ENCODE results near the gene GRIK4.

GRIK4 gene

GRCh38 chr11:120565466-120566155 is 54.1 kb downstream of the GRIK4 start:
- Histone ChIP-seq H3K4me3 (ENCODE audit: low read length) (no peak overlapping the region), H3K4me2 (ENCODE audit: low read length) (no peak overlapping the region)

GRCh38 chr11:120566176-120566575 is 54.6 kb downstream of the GRIK4 start:
- Histone ChIP-seq H3K9me2 (replicated peaks; ENCODE audit: control insufficient read depth, low read length) (no peaks in the 10 kb centered on the region), H3K36me3 (ENCODE audit: control insufficient read depth, low read length) (no peaks in the 10 kb centered on the region), H3K4me1 (ENCODE audit: control insufficient read depth, low read length) (peaks cover 7% of the 10 kb centered on the region; the same call in 1 of the 2 replicates), H3K4me2 (ENCODE audit: low read length) (no peak overlapping the region), H3F3A (ENCODE audit: control insufficient read depth, insufficient read depth) (no peaks in the 10 kb centered on the region), H3K79me2 (ENCODE audit: control insufficient read depth, low read length) (no peaks in the 10 kb centered on the region), H4K20me1 (ENCODE audit: control insufficient read depth, insufficient read depth, low read depth, low read length) (no peaks in the 10 kb centered on the region), H3K4me3 (ENCODE audit: low read length) (no peak overlapping the region), H3K27ac (ENCODE audit: low read depth, low read length) (no peak overlapping the region), H3K9me3 (ENCODE audit: control insufficient read depth, insufficient read depth, low read length) (no peaks in the 10 kb centered on the region), H3K27me3 (ENCODE audit: control insufficient read depth, low read length) (peaks cover 33% of the 10 kb centered on the region)
- no peak for TF ChIP-seq CTCF (IDR thresholded peaks at IDR 0.05; ENCODE audit: low read depth, low read length, poor library complexity, severe bottlenecking)

More at GRCh38 chr11:120565466-120566155, 54.1 kb downstream of the GRIK4 start:
- Histone ChIP-seq H3K4me1 (ENCODE audit: control insufficient read depth, low read length) (peaks cover 7% of the 10 kb centered on the region; the same call in 1 of the 2 replicates), H4K20me1 (ENCODE audit: control insufficient read depth, insufficient read depth, low read depth, low read length) (no peaks in the 10 kb centered on the region), H3K27ac (ENCODE audit: low read depth, low read length) (no peak overlapping the region), H3K79me2 (ENCODE audit: control insufficient read depth, low read length) (no peaks in the 10 kb centered on the region), H3F3A (ENCODE audit: control insufficient read depth, insufficient read depth) (no peaks in the 10 kb centered on the region), H3K27me3 (ENCODE audit: control insufficient read depth, low read length) (peaks cover 33% of the 10 kb centered on the region), H3K36me3 (ENCODE audit: control insufficient read depth, low read length) (no peaks in the 10 kb centered on the region), H3K9me2 (replicated peaks; ENCODE audit: control insufficient read depth, low read length) (no peaks in the 10 kb centered on the region), H3K9me3 (ENCODE audit: control insufficient read depth, insufficient read depth, low read length) (no peaks in the 10 kb centered on the region)
- TF ChIP-seq CTCF (IDR thresholded peaks at IDR 0.05; ENCODE audit: low read depth, low read length, poor library complexity, severe bottlenecking) (no peak), EZH2phosphoT487 (IDR thresholded peaks at IDR 0.05; ENCODE audit: borderline replicate concordance, low read length) (no peak)

- no peaks in the 10 kb centered on the region for H3K9me3 ChIP-seq (ENCODE audit: control insufficient read depth, insufficient read depth, low read length)
- H3K4me1 ChIP-seq (ENCODE audit: control insufficient read depth, low read length): peaks cover 7% of the 10 kb centered on the region; the same call in 1 of the 2 replicates
- H3K79me2 ChIP-seq (ENCODE audit: control insufficient read depth, low read length): no peaks in the 10 kb centered on the region
- no peaks in the 10 kb centered on the region for H3K36me3 ChIP-seq (ENCODE audit: control insufficient read depth, low read length)
- no peaks in the 10 kb centered on the region for H3K9me2 ChIP-seq (replicated peaks; ENCODE audit: control insufficient read depth, low read length)
- H3K27ac ChIP-seq (ENCODE audit: low read depth, low read length): no peak overlapping the region
- no peak for TF ChIP-seq EZH2phosphoT487 (IDR thresholded peaks at IDR 0.05; ENCODE audit: borderline replicate concordance, low read length)
- no peak for TF ChIP-seq CTCF (IDR thresholded peaks at IDR 0.05; ENCODE audit: low read depth, low read length, poor library complexity, severe bottlenecking)
- H3K4me2 ChIP-seq (ENCODE audit: low read length): no peak overlapping the region
- H4K20me1 ChIP-seq (ENCODE audit: control insufficient read depth, insufficient read depth, low read depth, low read length): no peaks in the 10 kb centered on the region
- H3K4me3 ChIP-seq (ENCODE audit: low read length): no peak overlapping the region
- H3K27me3 ChIP-seq (ENCODE audit: control insufficient read depth, low read length): peaks cover 19% of the 10 kb centered on the region
- H3F3A ChIP-seq (ENCODE audit: control insufficient read depth, insufficient read depth): no peaks in the 10 kb centered on the region
Measured at GRCh38 chr11:120568572-120569307, 57.2 kb downstream of the GRIK4 start.

Measured in DOHH2 (cell line).